Measurements from ENCODE around the gene CDH4.

GRCh38 chr20:61257611-61258010, 5.5 kb downstream of the CDH4 start:
- TF ChIP-seq CTCF (IDR thresholded peaks at IDR 0.05) (no peak), POLR2AphosphoS5 (IDR thresholded peaks at IDR 0.05; ENCODE audit: low read depth, low read length) (no peak)
